C4-2B (cell line): ENCODE results near the gene RHEB.

Experiments used
- ZFX ChIP-seq: fragments of 450-650 bp; IDR thresholded peaks from 2 replicates; pipeline ENCODE4 v1.6.1; 2017
- TF ChIP-seq, protein P1 (sequence below): fragments of 450-650 bp; conservative IDR thresholded peaks from 2 replicates; pipeline ENCODE4 v1.5.1; 2017; ENCODE audit warnings: mild to moderate bottlenecking

DNA sequence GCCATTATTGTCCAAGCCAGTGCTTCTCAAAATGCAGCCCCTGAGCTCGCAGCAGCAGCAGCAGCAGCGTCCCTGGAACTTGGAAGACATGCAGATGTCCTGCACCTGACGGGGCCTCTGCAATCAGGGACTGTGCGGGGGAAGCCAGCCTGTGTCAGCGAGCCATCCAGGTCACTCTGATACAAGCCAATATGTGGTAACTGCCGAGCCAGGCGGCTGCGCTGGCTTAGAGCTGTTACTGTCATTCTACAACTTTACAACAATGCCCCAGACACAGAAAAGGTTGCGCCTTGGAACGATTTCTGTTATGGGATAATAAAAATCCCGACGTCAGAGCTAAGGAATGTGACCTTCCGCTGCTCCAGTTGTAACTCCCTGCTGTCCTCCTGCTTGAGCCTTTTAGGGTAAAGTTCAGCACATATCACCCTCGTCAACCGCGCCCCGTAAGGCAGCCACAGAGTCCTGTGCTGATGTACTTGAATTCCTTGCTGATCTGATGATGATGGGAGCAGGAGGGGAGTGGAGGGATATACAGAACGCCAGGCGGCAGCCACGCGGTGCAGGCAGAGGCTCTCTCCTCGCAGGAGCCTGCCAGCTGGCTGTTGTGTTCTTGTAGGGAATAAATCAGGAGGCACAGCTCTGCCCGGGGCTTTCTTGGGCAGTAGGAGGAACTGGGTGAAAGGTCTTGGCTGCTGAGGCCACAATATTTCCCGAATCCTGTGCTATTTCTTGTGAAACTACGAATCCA lies 59.8 kb downstream of the RHEB start:
- TF ChIP-seq, protein P1, sequence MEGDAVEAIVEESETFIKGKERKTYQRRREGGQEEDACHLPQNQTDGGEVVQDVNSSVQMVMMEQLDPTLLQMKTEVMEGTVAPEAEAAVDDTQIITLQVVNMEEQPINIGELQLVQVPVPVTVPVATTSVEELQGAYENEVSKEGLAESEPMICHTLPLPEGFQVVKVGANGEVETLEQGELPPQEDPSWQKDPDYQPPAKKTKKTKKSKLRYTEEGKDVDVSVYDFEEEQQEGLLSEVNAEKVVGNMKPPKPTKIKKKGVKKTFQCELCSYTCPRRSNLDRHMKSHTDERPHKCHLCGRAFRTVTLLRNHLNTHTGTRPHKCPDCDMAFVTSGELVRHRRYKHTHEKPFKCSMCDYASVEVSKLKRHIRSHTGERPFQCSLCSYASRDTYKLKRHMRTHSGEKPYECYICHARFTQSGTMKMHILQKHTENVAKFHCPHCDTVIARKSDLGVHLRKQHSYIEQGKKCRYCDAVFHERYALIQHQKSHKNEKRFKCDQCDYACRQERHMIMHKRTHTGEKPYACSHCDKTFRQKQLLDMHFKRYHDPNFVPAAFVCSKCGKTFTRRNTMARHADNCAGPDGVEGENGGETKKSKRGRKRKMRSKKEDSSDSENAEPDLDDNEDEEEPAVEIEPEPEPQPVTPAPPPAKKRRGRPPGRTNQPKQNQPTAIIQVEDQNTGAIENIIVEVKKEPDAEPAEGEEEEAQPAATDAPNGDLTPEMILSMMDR: no peak; the same call in 1 of the 2 replicates
- TF ChIP-seq ZFX: no peak
